ENCODE measurements around the gene ZNF23. TPM values are rescaled to one million over a fixed set of nuclear protein-coding genes. Genes with fewer than 3 reads are reported as not detected.

Gene ZNF23
- total RNA-seq, 1 donor from 2014 or later = 6.3 TPM

DNA sequence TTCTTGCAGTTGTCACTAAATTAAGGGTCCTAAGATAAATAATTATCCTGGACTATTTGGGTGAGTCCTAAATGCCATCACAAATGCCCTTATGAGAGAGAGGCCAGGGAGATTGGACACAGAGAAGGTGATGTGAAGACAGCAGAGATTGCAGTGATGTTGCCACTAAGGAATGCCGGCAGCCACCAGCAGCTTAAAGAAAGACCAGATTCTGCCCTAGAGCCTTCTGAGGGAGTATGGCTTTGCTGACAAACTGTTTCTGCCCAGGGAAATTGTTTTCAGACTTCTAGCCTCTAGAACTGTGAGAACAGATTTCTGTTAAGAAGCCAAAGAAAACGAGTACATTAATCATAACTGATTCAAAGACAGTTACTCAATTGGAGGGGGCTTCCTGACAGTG, 10.0 kb upstream of the ZNF23 start:
- no peak for DNase-seq (ENCODE audit: low spot score)

DNA sequence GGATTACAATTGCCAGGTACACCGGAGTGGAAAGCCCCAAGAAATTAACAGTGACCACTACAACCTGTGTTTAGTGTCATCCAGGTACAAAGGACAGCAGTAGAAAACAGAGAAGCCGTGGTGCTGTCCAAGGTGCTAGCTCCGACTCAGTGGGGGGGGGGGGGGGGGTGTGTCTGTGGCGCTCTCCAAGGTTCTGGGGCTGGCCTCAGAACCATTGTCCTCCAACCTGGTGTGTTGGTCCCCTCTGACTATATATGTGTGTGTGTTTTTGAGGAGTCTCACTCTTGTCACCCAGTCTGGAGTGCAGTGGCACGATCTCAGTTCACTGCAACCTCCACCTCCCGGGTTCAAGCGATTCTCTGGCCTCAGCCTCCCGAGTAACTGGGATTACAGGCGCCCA, 5.8 kb upstream of the ZNF23 start:
- no peak for DNase-seq (ENCODE audit: low spot score)

DNA sequence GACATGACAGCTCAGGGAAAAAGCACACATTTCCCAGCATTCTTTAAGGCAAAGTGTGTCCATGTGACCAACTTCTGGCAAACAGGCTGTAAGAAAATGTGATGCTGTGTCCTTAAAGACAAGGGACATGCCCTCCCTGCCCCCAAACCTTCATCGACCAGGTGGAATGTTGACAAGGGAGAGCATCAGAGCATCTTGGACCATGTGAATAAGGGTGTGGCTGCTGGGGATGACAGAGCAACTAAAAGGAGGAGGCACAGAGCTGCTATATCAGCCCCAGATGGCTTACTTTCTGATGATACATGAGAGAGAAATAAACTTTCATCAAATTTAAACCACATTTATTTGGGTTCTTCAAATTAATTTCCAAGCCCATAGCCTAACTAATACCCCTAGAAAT, 2.2 kb upstream of the ZNF23 start:
- DNase-seq (ENCODE audit: low spot score) = no peak

DNA sequence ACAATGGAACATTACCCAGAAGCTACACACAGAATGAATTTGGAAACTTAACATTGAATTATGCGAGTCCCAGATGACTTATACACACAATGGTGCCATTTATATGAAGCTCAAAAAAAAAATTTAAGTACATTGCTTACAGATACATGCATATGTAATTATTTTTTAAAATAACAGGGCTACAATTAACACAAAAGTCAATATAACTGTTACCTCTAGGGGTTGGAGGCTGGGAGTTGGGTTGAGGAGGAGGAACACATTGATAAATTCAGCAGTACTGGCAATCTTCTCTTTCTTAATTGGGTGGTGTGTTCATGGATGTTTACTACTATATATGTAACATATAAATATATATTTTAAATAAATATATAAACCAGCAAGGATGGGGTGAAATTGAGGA, 1.1 kb downstream of the ZNF23 start:
- DNase-seq (ENCODE audit: low spot score) = no peak

DNA sequence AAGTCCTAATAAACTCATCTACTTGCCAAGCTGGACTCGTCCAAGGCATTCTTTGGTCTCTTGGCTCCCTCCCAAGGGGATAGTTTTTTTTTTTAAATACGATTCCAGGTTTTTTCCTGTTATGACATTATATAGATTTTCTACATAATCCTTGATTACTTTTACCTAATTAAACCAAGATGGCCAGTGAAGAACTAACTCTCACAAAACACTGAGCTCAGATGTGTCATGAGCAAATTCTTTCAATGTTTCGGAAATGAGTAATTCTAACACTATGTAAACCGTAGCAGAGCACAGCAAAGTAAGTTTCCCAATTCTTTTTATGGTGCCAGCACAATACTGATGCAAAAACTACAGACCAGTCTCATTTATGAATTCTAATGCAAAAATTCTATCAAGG, 1.8 kb downstream of the ZNF23 start:
- DNase-seq (ENCODE audit: low spot score) = no peak

DNA sequence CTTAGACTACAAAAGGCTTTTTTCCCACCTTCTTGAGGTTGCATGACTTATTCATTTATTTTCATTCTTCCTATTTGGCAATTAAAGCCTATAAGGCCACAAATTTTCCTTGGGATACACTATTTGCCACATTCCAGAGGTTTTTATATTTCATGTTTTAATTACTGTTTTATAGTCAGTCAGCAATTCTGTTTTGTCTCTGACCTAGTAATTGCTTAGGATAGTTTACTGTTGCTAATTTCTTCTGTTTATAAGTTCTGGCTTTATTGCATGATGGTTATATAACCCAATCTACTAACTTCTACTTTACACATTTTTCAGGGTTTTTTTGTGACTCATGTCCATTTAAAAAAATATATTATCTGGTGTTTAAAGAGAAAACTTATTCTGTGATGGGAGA, 2.5 kb downstream of the ZNF23 start:
- DNase-seq (ENCODE audit: low spot score) = no peak

DNA sequence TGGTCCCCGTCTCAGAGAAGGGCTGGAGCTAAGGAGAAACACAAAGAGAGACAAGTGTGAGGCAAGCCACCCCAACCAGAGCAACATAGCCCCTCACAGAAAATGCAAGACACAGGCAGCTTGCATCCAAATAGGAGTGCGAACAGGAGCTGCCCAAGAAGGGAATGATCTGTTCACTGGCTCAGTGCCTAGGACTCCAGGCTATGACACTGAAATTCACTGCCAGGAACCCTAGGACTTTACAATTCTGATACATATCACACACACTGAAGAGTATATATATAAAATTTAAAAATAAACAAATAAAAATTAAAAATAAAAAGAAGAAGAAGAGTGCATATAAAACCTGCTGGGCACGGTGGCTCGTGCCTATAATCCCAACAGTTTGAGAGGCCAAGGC, 5.2 kb downstream of the ZNF23 start:
- DNase-seq (ENCODE audit: low spot score) = no peak

DNA sequence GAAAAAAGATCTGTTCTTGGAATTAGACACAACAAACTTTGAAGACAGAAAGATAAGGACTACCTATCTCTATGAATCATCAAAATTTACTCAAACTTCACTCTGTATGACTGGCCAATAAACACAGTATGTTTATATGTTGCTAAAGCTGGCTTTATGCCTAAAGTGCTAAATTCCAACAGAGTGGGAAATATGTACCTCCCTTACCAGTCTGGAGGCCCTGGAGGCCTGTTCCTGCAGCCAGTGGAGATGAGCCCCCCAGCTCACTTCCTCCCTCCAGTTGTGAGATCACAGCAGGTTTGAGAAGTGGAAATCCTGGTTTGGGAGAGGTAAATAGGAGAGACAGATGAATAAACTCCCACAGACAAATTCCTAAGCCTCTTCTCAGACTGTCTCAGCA, 9.0 kb downstream of the ZNF23 start:
- DNase-seq (ENCODE audit: low spot score) = no peak

DNA sequence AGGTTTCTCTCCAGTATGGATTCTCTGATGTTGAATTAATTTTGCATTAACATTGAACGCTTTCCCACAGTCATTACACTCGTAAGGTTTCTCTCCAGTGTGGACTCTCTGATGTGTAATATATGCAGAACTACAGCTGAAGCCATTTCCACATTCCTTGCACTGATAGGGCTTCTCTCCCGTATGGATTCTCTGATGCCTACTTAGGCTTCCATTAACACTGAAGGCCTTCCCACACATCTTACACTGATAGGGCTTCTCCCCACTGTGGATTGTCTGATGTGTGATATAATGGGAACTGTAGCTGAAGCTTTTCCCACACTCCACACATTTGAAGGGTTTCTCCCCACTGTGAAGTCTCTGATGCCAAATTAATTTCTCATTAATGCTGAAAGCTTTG, 13.0 kb downstream of the ZNF23 start:
- DNase-seq (ENCODE audit: low spot score) = no peak

DNA sequence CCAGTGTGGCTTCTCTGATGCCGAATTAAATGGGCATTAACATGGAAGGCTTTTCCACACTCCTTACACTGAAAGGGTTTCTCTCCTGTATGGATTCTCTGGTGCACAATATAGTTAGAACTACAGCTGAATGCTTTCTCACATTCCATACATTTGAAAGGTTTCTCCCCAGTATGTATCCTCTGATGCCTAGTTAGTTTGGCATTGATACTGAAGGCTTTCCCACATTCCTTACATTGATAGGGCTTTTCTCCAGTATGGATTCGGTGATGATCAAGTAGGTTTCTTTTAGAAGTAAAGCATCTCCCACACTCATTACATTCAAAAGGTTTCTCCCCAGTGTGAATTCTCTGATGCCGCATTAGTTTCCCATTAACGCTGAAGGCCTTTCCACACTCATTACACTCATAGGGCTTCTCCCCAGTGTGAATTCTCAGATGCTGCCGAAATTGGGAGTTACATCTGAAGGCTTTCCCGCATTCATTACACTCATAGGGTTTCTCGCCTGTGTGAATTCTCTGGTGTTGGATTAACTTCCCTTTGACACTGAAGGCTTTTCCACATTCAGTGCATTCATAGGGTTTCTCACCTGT, 13.7 kb downstream of the ZNF23 start:
- no peak for DNase-seq (ENCODE audit: low spot score)

DNA sequence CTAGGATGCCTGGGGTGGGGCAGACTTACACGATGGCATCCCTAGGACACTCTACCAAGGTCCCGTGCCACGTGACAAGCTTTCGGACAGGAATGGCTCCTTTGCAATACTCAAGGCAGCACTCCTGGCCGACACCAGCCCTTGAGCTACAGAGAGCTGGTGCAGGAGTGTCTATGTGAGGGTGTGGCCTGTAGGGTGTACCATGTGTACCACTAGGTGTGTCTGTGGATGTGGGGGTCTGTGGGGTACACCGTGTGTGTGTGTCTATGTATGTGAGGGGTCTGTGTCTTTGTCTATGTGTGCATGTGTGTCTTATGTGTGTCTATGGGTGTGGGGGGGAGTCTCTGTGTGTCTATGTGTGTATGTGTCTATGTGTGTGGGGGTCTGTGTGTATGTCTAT, 18.3 kb downstream of the ZNF23 start:
- no peak for DNase-seq (ENCODE audit: low spot score)

DNA sequence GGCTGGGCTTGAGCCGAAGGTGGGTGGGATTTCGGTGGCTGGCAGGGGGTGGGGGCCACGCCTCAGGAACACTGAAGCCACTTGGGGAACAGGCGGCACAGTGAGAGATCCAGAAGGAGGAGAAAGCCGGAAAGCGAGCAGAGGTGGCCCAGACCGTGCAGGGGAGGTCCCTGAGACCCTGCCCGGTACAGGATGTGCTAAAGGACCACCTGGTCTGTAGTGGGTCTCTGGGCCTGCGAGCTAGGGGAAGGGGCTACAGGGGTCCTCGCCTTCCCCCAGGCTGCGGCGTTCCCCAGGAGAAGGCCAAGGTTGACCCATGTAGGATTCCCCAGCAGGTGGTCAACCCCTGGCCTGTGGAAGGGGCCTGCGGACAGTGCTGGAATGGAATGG, 20.0 kb downstream of the ZNF23 start, which contains the start of gene TLE7:
Gene TLE7, minus strand, starts transcription at position 4 of the 390 bp plus-strand sequence. CDS start 8,730 bp downstream, outside the sequence.
- DNase-seq (ENCODE audit: low spot score) = no peak

DNA sequence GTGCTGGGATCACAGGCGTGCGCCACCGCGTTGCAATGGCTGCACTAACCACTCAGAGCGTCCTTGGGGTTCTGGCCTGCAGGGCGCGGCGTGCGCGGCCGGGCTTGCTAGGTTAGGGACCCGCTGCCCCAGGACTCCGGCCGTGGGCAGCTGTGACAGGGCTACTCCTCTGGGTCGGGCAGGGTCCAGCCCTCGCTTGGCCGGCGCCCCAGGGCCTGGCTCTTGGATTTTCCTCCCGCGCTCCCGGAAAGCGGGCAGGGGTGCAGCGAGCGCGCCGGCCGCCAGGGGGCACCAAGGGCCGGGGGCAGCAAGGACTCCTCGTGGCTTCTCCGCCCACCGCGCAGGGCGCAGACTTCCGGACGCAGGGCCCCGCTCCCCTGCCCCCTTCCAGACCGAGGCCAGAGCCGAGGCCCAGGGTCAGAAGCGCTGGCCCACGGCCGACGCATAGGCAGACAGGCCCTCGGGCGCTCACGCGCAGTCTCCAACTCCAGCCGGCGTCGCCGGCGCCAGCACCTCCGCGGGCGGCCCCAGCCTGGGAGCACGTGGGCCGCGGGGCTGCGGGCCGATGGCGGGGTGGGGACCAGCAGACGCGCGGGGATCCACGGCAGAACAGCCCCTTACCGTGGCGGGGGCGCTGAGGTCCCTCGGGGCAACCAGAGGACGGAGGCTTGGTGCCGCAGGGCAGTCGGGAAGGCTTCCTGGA, 20.5 kb downstream of the ZNF23 start:
- no peak for DNase-seq (ENCODE audit: low spot score)

DNA sequence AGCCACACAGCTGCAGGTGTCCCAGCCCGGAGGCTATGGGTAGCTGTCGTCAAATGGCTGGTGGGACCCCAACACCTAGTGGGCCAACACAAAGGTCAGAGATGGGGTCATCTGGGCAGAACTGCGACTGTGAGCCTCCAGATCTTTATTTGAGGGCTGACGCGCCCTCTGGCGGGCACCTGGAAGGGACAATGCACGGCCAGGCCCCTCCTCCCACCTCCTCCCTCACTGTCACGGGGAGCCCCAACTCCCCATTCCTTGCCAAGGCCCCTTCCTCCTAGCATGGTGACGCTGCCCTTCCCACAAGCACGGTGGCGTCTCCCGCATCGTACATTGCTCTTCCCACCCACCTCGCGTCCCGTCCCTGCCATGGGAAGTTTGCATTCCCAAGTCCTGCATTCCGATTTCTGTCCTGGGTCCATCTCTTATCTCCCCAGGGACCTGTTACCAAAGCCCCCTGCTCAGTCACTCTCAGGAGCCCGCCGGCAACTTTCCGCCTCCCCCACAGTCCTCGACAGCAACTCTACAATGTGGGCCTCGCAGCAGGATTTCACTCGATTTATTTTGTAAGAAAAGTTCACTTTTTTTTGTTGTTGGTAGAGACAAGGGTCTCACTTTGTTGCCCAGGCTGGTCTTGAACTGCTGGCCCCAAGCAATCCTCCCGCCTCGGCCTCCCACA, 21.2 kb downstream of the ZNF23 start:
- DNase-seq (ENCODE audit: low spot score) = no peak

DNA sequence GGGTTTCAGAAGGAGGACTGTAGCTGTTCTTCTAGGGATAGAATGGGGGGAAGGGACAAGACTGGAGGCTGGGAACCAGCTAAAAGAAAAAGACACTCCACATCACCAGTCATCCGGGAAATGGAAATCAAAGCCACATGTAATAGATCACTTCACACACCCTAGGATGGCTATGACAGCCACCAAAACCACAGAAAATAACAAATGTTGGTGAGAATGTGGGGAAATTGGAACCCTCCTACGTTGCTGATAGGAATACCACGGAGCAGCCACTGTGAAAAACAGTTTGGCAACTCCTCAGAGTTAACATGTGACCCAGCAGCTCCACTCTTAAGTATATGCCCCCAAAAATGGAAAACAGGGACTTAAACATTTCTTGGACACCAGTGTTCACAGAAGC, 22.5 kb downstream of the ZNF23 start:
- no peak for DNase-seq (ENCODE audit: low spot score)

DNA sequence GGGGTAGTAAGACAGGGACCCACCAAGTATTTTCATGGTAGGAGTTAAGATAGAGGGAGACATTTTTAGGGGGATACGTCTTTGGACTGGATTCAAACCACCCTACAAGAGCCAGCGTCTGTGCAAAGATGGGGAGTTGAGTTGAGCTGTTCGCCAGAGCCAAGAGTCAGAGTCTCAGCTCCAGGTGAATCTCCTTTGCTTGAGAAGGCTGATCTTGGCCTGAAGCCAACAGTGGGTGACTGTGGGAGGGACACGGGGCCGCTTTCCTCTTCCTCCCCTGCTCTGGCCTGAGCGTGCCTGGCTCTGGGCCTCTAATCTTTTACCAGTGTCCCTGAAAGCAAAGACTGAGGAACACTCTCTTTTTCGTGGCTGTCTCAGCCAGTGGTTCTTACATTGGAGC, 25.6 kb downstream of the ZNF23 start:
- DNase-seq (ENCODE audit: low spot score) = no peak

DNA sequence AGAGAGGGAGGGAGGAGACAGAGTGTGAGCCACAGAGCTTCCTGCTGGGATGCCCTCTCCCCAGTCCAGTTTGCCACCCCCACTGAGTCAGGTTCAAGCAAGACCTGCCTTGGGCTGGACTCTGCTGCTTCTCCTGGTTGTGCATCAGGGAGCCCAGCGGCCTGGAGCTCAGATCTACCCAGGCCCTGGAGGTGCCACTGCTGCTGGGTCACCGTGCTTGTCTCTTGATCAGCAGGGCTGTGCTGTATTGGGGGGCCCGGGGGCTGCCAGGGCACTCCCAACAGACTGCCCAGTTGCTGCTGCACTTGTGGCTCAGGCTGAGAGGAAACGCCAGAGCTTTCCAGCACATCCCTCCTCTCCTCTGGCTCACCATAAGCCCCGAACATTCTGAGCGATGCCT, 29.1 kb downstream of the ZNF23 start:
- DNase-seq (ENCODE audit: low spot score) = no peak

DNA sequence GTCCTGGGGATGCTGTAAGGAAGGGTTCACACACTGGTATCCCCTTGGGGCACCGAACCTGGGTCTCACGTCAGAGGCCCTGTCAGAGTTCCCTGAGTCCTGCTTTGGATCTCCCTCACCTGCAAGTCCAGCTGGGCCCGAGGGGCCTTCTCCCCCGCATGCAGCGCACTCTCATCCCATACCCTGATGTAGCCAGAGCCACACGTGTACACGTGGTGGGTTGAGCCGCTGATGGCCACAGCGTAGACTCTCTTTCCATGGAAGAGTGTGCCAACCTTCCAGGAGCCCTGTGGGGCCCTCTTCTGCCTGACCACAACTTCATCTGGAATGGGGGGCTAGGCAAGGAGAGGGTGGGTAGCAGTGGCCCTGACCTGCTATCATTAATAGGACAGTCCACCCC, 30.1 kb downstream of the ZNF23 start:
- no peak for DNase-seq (ENCODE audit: low spot score)

DNA sequence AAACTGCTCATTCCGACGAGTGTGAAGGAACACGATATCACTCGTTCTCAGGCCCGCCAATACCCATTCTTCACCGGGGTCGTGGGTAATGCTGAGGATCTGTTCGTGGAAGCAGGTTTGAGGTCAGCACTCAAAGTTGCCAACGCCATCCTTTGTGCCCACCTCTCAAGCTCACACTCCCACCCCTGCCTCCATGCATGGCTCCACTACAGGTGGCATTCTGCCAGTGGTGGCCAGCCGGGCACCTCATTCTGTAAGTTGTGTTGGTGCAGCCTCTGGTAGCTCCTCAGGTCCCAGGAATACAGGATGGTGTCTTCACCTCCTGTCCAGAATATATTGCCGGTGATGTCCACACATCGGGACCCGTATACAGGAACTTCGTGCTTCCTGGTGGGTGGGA, 30.9 kb downstream of the ZNF23 start:
- DNase-seq (ENCODE audit: low spot score) = no peak

DNA sequence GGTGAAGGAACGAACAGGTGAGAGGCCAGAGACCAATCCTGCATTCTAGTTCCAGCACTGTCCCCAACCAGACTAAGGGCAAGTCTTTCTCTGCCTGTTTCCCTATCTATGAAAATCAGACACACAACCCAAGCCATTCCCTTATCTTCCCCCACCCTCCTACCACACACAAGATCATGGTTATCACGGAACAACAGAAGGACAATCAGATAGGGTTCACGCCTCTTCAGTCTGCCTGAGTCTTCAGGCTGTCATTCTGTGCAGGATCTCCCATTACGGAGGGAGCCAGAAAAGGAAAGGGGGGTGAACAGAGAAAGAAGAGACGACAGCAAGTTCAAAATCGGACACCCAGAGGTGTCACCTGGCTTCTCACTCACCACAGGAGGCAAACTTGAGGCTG, 31.3 kb downstream of the ZNF23 start:
- no peak for DNase-seq (ENCODE audit: low spot score)

DNA sequence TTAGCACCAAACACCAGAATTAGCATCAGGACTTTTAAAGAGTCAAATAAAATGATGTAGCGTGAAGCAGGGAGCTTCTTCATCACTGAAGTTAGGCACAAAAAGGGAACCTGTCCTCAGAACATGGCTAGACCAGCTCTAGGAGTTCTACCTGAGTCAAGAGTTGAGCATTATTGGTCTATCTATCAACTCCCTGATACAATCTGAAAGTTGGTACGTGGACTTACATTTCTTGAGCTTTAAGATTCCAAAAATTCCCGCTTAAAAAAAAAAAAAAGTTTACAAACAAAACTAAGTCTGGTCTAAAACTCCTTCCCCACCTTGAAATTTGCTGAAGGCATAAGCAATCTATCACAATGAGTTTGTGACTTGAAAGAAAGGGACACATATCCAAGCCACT, 32.5 kb downstream of the ZNF23 start:
- no peak for DNase-seq (ENCODE audit: low spot score)

DNA sequence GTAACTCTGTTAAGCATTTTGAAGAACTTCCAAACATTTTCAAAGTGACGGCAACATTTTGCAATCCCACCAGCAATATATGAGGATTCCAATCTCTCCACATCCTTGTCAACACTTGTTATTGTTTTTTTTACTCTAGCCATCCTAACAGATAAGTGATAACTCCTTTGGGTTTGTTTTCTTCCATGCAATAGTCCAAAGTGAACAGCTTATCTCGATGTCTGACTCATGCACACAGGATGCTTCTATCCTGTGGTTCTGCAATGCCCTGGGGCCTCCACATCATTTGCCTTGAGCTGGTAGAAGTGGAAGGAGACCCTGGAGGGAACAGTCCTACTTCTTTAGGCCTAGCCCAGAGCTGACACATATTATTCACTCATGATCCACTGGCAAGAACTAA, 33.2 kb downstream of the ZNF23 start:
- no peak for DNase-seq (ENCODE audit: low spot score)

DNA sequence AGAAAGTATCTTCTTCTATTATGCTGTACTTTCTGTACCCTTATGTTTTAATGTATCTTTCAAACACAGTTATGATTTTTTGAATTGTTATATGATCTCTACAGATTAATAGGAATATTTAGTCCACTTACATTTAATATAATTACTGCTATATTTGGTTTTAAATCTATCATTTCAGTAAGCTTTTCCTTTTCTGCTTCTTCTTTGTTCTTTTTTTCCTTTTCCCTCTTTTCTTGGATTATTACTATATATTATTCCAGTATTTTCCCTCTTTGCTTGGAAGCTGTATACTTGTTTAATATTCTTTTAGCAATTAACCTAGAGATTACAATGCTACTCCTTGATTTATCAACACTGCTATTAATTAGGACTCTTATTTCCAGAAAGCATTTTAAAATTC, 33.7 kb downstream of the ZNF23 start:
- DNase-seq (ENCODE audit: low spot score) = no peak

Data from mucosa of gallbladder (tissue), 1 donor.